Dedifferentiated amniotic fluid mesenchymal stem cell (primary cell): ENCODE results near the gene ACTL6B.

Source experiments
- DNase-seq: peaks from one replicate; pipeline ENCODE4 v3.0.0-alpha.2; 2016; ENCODE audit errors: extremely low spot score

Gene ACTL6B

GRCh38 chr7:100627238-100627549, 29.1 kb downstream of the ACTL6B start:
- no peak for DNase-seq

GRCh38 chr7:100626530-100627237, 29.6 kb downstream of the ACTL6B start:
- peak; percentile 61 for DNase-seq

DNA sequence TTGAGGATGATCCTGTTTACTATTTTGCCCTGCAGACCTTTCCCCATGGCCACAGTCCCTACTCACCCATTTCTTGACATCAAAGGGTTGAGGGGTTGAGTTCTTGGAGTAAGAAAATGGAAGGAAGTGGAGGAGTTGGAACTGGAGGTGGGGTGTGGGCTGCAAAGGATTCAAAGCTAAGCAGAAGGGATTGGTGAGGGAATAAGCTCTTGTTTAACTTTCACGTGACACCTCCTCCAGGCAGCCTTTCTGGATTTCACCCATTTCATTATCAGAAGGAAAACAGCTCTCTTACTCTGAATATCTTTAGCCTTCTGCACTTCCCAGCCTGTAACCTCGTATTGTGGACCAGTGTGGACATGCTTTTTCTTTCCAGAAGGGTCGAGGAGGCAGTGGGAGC, 30.2 kb downstream of the ACTL6B start:
- no peak for DNase-seq

DNA sequence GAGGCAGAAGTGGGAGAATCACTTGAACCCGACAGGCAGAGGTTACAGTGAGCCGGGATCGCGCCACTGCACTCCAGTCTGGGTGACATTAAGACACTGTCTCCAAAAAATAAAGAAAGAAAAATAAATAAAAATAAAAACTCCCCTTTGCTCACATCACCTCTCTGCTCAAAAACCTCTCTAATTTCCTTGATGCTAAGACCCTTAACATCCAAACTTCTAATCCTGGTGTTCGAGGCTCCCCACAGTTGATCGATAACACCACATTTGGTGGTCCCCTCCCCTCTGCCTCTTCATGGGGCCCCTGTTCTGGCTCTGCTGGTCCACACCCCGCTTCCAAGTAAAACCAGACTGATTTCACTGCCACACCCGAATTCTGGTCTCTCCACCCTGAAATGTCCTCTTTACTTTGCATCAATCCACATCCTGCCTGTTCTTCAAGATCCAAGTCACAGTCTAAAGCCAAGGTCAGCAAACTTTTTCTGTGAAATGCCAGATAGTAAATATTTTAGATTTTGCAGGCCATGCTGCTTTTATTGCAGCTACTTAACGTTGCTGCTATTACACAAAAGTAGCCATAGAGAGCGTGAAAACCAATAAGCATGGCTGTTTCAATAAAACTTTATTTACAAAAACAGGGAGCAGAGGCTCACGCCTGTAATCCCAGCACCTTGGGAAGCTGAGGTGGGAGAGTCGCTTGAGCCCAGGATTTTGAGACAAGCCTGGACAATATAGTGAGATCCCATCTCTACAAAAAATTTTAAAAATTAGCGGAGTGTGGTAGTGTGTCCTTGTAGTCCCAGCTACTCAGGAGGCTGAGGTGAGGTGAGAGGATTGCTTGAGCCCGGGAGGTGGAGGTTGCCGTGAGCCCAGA, 32.1 kb downstream of the ACTL6B start:
- DNase-seq, result no peak

DNA sequence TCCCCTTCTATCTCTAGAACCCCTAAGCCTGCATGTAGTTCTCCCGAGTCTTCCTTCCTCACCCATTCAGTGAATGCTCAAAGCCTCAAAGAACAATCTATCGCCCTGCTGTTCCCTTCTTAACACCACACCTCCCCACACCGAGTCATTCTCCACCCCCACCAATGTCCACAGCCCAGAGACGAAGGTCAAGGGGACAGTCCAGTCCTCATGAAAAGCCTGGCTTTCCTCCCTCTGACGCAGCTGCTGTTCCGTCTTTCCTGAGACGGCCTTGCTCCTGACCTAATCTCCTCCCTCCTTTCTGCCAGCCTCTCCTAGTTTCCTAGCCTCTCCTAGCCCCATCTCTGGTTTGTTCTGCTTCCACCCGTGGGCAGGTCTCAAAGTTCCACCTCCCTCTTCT, 34.7 kb downstream of the ACTL6B start:
- no peak for DNase-seq

- DNase-seq, result no peak
These were observed 35.4 kb downstream of the ACTL6B start for GRCh38 chr7:100620804-100621203.

- no peak for DNase-seq
These were observed 36.0 kb downstream of the ACTL6B start for GRCh38 chr7:100620239-100620638.

- DNase-seq, result no peak
These were observed 41.9 kb downstream of the ACTL6B start for GRCh38 chr7:100614308-100614861.

DNA sequence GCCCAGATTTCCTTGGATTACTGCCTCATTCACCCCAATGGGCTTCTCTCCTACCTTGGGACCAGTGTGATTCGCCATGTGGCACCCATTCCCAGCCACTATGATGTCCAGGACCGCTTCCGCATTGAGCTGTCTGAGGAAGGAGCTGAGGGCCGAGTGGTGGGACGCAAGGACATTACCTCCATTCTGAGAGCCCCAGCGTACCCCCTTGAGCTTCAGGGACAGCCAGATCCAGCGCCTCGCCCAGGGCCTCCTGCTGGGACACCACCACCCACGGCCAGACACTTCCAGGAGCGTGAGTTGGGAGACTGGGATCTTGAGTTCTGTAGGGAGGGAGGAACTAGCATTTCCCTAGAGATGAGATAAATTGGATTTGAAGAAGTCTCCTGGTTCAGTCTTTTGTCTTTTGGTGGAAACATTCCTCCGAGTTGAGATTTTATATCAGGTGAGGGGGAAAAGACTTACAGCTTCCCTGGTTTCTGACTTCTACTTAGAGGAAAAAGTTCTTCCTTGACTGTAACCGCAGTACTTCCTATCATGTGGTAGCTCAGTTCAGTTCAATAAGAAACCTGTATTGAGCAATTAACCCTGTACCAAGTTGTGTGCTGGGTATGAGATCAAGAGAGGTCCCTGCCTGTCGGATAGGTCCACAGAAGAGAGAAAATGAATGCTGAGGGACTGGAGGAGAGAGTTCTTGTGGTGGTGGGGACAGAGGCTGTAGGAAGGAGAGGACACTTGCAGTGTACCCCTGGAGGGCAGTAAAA, 42.7 kb downstream of the ACTL6B start:
- DNase-seq, result no peak

- no peak for DNase-seq
These were observed 43.4 kb downstream of the ACTL6B start for GRCh38 chr7:100612730-100613390.

GRCh38 chr7:100611983-100612729, 44.1 kb downstream of the ACTL6B start, which contains the start of gene MOSPD3:
Gene MOSPD3 (plus strand): TSS chr7:100612540. CDS start chr7:100612792, 252 bp downstream.
- DNase-seq, result peak; percentile 100

GRCh38 chr7:100609958-100610357, 46.3 kb downstream of the ACTL6B start:
- no peak for DNase-seq

GRCh38 chr7:100607111-100607510, 49.1 kb downstream of the ACTL6B start:
- no peak for DNase-seq

GRCh38 chr7:100606313-100606712, 49.9 kb downstream of the ACTL6B start:
- DNase-seq, result no peak

DNA sequence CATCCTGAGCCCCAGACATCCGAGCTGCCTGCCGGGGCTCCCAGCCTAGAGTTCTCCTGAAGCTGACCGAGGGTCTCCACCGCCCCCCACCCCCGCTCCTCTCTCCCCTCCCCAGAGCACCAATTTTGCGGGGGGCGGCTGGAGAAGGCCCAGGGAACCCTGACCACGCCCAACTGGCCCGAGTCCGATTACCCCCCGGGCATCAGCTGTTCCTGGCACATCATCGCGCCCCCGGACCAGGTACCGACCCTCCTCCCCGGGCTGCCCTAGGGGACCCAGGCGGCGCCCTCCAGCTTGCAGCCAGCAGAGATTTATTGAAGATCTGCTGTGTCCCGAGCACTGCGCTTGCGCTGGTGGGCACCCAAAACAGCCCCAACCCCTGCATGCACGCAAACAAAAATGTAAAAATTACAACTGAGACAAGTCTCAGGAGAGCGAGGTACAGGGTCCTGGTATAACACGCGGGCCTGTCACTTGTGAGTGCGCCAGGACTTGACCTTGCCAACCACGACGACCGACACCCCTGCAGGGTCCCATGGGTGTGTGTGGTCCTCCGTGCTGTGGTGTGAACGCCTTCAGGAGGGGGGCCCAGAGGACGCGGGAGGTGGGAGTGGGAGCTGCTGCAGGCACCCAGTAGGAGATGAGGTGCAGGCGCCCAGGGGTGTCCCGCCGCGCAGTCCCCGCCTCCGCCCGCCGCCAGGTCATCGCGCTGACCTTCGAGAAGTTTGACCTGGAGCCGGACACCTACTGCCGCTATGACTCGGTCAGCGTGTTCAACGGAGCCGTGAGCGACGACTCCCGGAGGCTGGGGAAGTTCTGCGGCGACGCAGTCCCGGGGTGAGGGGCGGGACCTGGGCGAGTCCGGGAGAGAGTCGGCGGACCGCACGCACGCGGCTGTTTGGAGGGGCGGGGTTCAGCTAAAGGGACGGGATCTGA, 51.0 kb downstream of the ACTL6B start:
- DNase-seq, result no peak

- no peak for DNase-seq
These were observed 51.9 kb downstream of the ACTL6B start for GRCh38 chr7:100604028-100604975.

- DNase-seq, result no peak
These were observed 52.6 kb downstream of the ACTL6B start for GRCh38 chr7:100603726-100604027.

GRCh38 chr7:100602889-100603725, 53.1 kb downstream of the ACTL6B start:
- peak; percentile 63 for DNase-seq
